D721Med (cell line): ENCODE results near the gene COQ4.

Experiments used
- DNase-seq: peaks from one replicate; pipeline ENCODE4 v3.0.0; 2011; ENCODE audit warnings: low spot score; ENCODE audit not compliant: insufficient read length
- FAIRE-seq: peaks from 2 replicates; lab custom pipeline; 2011; peaks lifted over from hg19 to GRCh38; lab: Jason Lieb, UNC
- CTCF ChIP-seq: IDR thresholded peaks from 2 replicates; pipeline ENCODE4 v1.5.1; 2012; ENCODE audit warnings: mild to moderate bottlenecking, control low read depth; ENCODE audit not compliant: insufficient read depth; ENCODE audit errors: missing control alignments

The COQ4 gene

GRCh38 chr9:128304971-128305288 lies 17.7 kb upstream of the COQ4 start:
- FAIRE-seq (no peak), DNase-seq (peak; percentile 76)
- no peak for TF ChIP-seq CTCF

- TF ChIP-seq CTCF = no peak
- no peak for FAIRE-seq
These were observed 13.1 kb upstream of the COQ4 start for GRCh38 chr9:128309551-128309950.

GRCh38 chr9:128310461-128310860 lies 12.2 kb upstream of the COQ4 start:
- DNase-seq (no peak), FAIRE-seq (no peak)
- TF ChIP-seq CTCF = no peak

More at GRCh38 chr9:128309551-128309950, 13.1 kb upstream of the COQ4 start:
- DNase-seq = no peak

GRCh38 chr9:128314697-128315096 lies 7.9 kb upstream of the COQ4 start:
- DNase-seq = no peak
- no peak for TF ChIP-seq CTCF
- no peak for FAIRE-seq

GRCh38 chr9:128316421-128316820 lies 6.2 kb upstream of the COQ4 start:
- DNase-seq (no peak), FAIRE-seq (no peak)
- TF ChIP-seq CTCF = no peak

GRCh38 chr9:128317629-128318028 lies 5.0 kb upstream of the COQ4 start:
- no peak for FAIRE-seq
- no peak for DNase-seq
- TF ChIP-seq CTCF = no peak

- no peak for TF ChIP-seq CTCF
- no peak for DNase-seq
- FAIRE-seq = no peak
These were observed 1.3 kb upstream of the COQ4 start for GRCh38 chr9:128321343-128321742.
